Astrocyte of the spinal cord (primary cell): ENCODE data around the gene GNRH2.
"Not testable (repeated sequence)": the region's sequence is repeated elsewhere in the genome, so short reads cannot be mapped to it uniquely, and the experiment has no call there.

Source experiments
- DNase-seq: peaks from one replicate; pipeline ENCODE4 v3.0.0; 2011; ENCODE audit warnings: low read depth, low spot score
- H3K4me3 ChIP-seq: 2 replicates; pipeline ENCODE4 v1.5.1; 2011; ENCODE audit warnings: low read depth, mild to moderate bottlenecking, low read length, moderate library complexity
- in situ Hi-C: cut with HindIII; loops from 2 replicates; pipeline ENCODE4 v1.10.0; 2017; ENCODE audit warnings: low sequenced_read_pairs
- TF ChIP-seq, protein P1 (sequence below): IDR thresholded peaks from 2 replicates; pipeline ENCODE4 v1.5.1; 2012; ENCODE audit warnings: low read depth, mild to moderate bottlenecking, low read length, inconsistent platforms

GNRH2 gene

DNA sequence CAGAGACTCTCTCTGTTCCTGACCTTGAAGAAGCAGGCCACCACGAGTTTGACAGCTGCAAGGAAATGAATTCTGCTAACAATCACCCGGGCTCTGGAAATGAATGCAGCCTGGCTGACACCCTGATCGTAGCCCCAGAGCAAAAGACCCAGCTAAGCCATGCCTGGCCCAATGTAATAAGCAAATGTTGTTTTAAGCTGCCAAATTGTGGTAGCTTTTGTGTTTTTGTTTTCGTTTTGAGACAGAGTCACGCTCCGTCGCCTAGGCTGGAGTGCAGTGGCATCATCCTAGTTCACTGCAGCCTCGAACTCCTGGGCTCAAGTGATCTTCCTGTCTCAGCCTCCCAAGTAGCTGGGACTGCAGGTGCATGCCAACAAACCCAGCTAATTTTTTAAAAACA is 24.7 kb downstream of the GNRH2 start:
- no peak overlapping the region for H3K4me3 ChIP-seq
- no peak for DNase-seq
- in situ Hi-C loops, result no loop called here
- TF ChIP-seq, protein P1, sequence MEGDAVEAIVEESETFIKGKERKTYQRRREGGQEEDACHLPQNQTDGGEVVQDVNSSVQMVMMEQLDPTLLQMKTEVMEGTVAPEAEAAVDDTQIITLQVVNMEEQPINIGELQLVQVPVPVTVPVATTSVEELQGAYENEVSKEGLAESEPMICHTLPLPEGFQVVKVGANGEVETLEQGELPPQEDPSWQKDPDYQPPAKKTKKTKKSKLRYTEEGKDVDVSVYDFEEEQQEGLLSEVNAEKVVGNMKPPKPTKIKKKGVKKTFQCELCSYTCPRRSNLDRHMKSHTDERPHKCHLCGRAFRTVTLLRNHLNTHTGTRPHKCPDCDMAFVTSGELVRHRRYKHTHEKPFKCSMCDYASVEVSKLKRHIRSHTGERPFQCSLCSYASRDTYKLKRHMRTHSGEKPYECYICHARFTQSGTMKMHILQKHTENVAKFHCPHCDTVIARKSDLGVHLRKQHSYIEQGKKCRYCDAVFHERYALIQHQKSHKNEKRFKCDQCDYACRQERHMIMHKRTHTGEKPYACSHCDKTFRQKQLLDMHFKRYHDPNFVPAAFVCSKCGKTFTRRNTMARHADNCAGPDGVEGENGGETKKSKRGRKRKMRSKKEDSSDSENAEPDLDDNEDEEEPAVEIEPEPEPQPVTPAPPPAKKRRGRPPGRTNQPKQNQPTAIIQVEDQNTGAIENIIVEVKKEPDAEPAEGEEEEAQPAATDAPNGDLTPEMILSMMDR, result no peak

DNA sequence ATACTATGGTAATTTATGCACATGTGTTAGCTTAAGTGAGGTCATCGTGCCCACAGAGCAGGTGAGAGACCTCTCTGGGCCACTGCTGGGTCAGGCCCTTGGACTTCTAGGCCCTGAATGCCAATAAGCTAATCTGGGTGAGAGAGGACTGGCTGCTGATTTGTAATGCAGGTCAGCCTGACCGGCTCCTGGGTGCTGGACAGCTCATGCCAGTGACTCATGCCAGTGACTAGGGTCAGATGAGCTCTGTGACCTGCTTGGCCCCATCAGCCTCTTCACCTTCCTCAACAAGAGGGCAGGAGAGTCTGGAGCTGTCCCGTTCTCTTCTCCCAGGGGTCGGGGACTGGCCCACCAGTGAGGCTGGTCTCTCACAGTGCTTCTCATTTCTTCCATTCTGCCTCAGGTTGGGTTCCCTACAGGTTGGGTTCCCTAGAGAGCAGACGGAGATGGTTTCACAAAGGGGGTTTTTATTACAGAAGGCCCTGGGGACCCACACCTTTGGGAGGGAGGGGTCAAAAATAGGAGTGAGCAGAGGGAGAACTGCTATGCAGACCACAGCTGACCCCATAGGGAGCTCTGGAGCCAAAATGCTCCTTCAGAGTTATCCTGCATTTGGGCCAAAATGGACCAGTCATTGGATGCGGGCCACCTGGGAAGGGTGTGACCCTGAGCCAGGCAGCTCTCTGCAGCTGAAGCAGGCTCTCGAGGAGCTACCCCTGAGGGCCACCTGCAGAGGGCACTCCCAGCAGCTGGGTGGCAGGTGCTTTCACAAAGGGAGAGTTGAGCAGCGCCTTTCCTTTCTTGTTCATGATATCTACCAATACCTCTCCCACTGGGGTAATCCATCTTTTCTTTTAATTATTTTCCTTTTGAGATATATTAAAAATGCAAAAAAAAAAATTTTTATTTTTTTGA is 25.8 kb downstream of the GNRH2 start:
- H3K4me3 ChIP-seq, result no peak overlapping the region
- in situ Hi-C loops, result no loop called here
- no peak for DNase-seq
- TF ChIP-seq, protein P1, result no peak

DNA sequence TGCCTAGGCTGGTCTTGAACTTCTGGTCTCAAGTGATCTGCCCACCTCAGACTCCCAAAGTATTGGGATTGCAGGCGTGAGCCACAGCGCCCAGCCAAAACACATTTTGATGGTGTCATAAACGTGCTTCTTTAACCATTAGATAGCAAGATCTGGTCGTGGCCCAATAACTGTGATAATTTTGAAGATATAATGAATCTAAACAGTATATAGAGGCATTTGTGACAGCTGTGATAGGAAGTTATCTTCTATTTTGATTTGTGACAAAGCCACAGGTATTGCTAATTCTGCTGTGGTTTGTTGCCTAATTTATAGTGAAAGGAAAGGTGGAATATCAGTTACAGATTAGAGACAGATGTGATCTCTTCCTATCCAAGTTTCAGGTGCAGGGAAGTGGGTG is 27.3 kb downstream of the GNRH2 start:
- TF ChIP-seq, protein P1, result no peak
- in situ Hi-C loops, result no loop called here
- no peak for DNase-seq
- no peak overlapping the region for H3K4me3 ChIP-seq

DNA sequence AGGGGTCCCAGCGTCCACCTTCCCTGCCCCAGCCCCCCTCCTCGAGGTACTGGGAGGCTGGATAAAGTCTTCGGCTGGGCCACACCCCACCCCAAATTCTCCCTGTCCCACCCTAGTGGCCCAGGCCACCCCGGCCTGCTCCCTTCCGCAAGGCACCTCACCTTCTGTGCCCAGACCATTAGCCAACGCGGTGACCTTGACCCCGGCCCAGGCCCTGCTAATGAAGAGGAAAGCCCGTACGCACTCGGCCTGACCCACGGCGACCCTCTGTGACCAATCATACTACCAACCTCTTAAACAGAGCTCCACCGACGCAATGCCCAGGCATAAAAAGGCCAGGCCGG is 27.8 kb downstream of the GNRH2 start:
- no peak for DNase-seq
- in situ Hi-C loops, result no loop called here
- no peak overlapping the region for H3K4me3 ChIP-seq
- TF ChIP-seq, protein P1, result no peak

DNA sequence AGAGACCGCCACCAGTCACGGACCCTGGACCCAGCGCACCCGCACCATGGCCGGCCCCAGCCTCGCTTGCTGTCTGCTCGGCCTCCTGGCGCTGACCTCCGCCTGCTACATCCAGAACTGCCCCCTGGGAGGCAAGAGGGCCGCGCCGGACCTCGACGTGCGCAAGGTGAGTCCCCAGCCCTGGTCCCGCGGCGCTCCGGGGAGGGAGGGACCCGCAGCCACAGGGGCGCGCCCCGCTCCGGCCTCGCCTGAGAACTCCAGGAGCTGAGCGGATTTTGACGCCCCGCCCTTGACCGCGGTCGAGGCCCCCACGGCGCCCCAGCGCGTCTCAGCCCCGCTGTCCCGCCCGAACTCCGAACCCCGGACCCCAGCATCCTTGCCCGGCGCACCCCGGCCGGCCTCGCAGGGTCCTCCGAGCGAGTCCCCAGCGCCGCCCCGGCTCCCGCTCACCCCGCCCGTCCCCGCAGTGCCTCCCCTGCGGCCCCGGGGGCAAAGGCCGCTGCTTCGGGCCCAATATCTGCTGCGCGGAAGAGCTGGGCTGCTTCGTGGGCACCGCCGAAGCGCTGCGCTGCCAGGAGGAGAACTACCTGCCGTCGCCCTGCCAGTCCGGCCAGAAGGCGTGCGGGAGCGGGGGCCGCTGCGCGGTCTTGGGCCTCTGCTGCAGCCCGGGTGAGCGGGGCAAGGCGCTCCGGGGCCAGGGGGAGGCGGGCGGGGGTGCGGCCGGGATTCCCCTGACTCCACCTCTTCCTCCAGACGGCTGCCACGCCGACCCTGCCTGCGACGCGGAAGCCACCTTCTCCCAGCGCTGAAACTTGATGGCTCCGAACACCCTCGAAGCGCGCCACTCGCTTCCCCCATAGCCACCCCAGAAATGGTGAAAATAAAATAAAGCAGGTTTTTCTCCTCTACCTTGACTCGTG is 28.4 kb downstream of the GNRH2 start, which contains the start of gene OXT:
OXT (plus strand) TSS at position 11 of the 920 bp plus-strand sequence; CDS start at position 47, 36 bp downstream.
- in situ Hi-C loops, result no loop called here
- DNase-seq, result no peak
- no peak within 1 kb of the TSS for H3K4me3 ChIP-seq
- TF ChIP-seq, protein P1, result no peak

DNA sequence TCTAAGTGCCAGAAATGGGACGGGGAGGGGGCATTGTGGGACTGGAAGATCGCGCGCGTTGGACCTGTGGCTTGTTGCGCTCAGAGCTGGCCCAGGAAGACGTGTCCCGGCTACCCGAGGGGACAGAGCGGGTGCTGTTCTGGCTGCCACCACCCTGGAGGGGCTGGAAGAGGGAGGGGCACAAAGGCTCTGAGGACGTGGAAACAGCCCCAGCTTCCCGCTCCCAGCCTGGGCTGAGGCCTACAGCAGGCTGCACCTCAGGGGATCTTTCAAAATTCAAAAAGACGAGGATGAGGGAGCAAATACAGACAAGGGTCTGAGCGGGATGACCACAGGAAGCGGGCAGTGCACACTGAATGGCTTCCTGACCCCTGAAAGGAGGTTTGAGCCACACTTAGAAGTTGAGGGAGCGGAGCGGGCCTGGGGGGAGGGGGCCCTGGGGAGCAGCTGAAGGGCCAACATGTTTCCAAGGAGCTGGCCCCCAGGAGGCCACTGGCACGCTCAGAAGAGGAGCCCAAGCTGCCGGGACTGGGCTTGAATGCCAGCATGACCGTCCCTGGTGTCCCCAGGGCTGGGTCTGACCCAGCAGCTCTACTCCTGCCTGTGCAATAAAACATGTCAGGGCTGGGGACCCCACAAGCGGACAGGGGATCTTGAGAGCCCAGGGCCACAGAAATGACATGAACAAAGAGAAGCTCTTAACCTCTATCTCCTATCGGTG is 29.3 kb downstream of the GNRH2 start:
- H3K4me3 ChIP-seq, result no peak overlapping the region
- no peak for DNase-seq
- in situ Hi-C loops, result no loop called here
- TF ChIP-seq, protein P1, result no peak

DNA sequence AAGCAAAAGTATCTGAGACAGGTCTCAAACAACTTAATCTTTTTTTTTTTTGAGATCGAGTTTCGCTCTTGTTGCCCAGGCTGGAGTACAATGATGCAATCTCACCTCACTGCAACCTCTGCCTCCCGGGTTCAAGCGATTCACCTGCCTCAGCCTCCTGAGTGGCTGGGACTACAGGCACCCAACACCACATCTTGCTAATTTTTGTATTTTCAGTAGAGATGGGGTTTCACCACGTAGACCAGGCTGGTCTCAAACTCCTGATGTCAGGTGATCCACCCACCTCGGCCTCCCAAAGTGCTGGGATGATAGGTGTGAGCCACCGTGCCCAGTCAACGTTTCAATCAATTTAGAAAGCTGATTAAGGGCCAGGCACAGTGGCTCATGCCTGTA is 29.8 kb downstream of the GNRH2 start:
- in situ Hi-C loops, H3K4me3 ChIP-seq, DNase-seq: not testable (repeated sequence)
